GM23248 (cell line): ENCODE results near the gene EGFLAM.

Experiments used
- EZH2 ChIP-seq: fragments of 200-600 bp; sonication (generic); IDR thresholded peaks from 2 replicates; pipeline ENCODE4 v1.6.1; 2018; ENCODE audit warnings: antibody characterized with exemption, mild to moderate bottlenecking; ENCODE audit not compliant: insufficient read depth, poor library complexity, severe bottlenecking
- EZH2phosphoT487 ChIP-seq: fragments of 200-600 bp; sonication (generic); IDR thresholded peaks from 2 replicates; pipeline ENCODE4 v1.6.1; 2018; ENCODE audit warnings: antibody characterized with exemption, moderate library complexity, mild to moderate bottlenecking, low read depth; ENCODE audit not compliant: insufficient read depth

GRCh38 chr5:38289457-38289856 lies 31.1 kb downstream of the EGFLAM start:
- TF ChIP-seq EZH2 (no peak), EZH2phosphoT487 (no peak)
